Smooth muscle cell (in vitro differentiated cells): ENCODE data around the gene TH. TPM values are rescaled to one million over a fixed set of nuclear protein-coding genes. Genes with fewer than 3 reads are reported as not detected.

Experiments used
- DNase-seq: peaks from one replicate; lab custom pipeline; 2025; ENCODE audit not compliant: unreplicated experiment; lab: John Stamatoyannopoulos, UW
- H2AFZ ChIP-seq: fragments of 200-600 bp; sonication (generic); 2 replicates; pipeline ENCODE4 v1.6.0; 2016; ENCODE audit warnings: antibody characterized with exemption, low read depth, mild to moderate bottlenecking
- H3F3A ChIP-seq: fragments of 200-600 bp; sonication (generic); 2 replicates; pipeline ENCODE4 v1.6.0; 2017; ENCODE audit warnings: antibody characterized with exemption, low read depth
- H3K27ac ChIP-seq: fragments of 200-600 bp; sonication (generic); 2 replicates; pipeline ENCODE4 v1.5.1; 2016; ENCODE audit warnings: low read depth, mild to moderate bottlenecking
- H3K27me3 ChIP-seq: fragments of 200-600 bp; sonication (generic); 2 replicates; pipeline ENCODE4 v1.6.1; 2016; ENCODE audit warnings: low read depth, mild to moderate bottlenecking
- H3K36me3 ChIP-seq: fragments of 200-600 bp; sonication (generic); 2 replicates; pipeline ENCODE4 v1.5.1; 2016; ENCODE audit warnings: low read depth
- H3K4me1 ChIP-seq: fragments of 200-600 bp; sonication (generic); 2 replicates; pipeline ENCODE4 v1.5.1; 2016; ENCODE audit warnings: low read depth
- H3K4me2 ChIP-seq: fragments of 200-600 bp; sonication (generic); 2 replicates; pipeline ENCODE4 v1.6.0; 2016; ENCODE audit warnings: mild to moderate bottlenecking
- H3K4me3 ChIP-seq: fragments of 200-600 bp; sonication (generic); 2 replicates; pipeline ENCODE4 v1.5.1; 2016; ENCODE audit warnings: mild to moderate bottlenecking
- H3K79me2 ChIP-seq: fragments of 200-600 bp; sonication (generic); 2 replicates; pipeline ENCODE4 v1.6.0; 2016; ENCODE audit warnings: low read depth, mild to moderate bottlenecking
- H3K9ac ChIP-seq: fragments of 200-600 bp; sonication (generic); 2 replicates; pipeline ENCODE4 v1.6.0; 2016; ENCODE audit warnings: low read depth
- H3K9me3 ChIP-seq: fragments of 200-600 bp; sonication (generic); replicated peaks from 2 replicates; pipeline ENCODE4 v1.5.1; 2016; ENCODE audit warnings: low read depth
- H4K20me1 ChIP-seq: fragments of 200-600 bp; sonication (generic); 2 replicates; pipeline ENCODE4 v1.6.0; 2016; ENCODE audit warnings: low read depth
- CTCF ChIP-seq: fragments of 200-600 bp; sonication (generic); IDR thresholded peaks from 2 replicates; pipeline ENCODE4 v1.5.1; 2017; ENCODE audit warnings: borderline replicate concordance, mild to moderate bottlenecking, antibody characterized with exemption; ENCODE audit not compliant: insufficient read depth, poor library complexity, severe bottlenecking
- WGBS: methylation state at CpG from one replicate; pipeline ENCODE4 v1.1.7; 2016; ENCODE audit warnings: low lambda C conversion rate; 5-methylcytosine and 5-hydroxymethylcytosine counted together
- polyA plus RNA-seq: library from polyadenylated mRNA; unstranded; fragments of >200 nt; fragmentation: Nextera tagmentation; extraction: Ambion mirVana; gene quantifications from 2 replicates; pipeline ENCODE4 v1.2.1, GENCODE V29; 2016
- total RNA-seq: library from RNA; depleted of rRNA; stranded (reverse); fragments of >200 nt; gene quantifications from 2 replicates; pipeline ENCODE4 v1.2.3, GENCODE V29; 2014

Gene TH
- total and polyA plus RNA-seq, 2 experiments from 2014 or later = not detected

GRCh38 chr11:2122907-2123627 is 48.5 kb downstream of the TH start:
- peaks cover 6% of the 10 kb centered on the region for H3F3A ChIP-seq
- 97% methylated on average over 11 of the region's 13 CpGs for WGBS
- H3K4me3 ChIP-seq = no peak overlapping the region
- no peak for TF ChIP-seq CTCF
- H3K4me2 ChIP-seq = peak overlapping the region; percentile 67
- no peak overlapping the region for H3K27ac ChIP-seq
- H3K9ac ChIP-seq = no peak overlapping the region
- H3K4me1 ChIP-seq = peaks cover 6% of the 10 kb centered on the region
- no peaks in the 10 kb centered on the region for H3K79me2 ChIP-seq
- no peaks in the 10 kb centered on the region for H3K36me3 ChIP-seq
- H2AFZ ChIP-seq = no peak overlapping the region
- no peaks in the 10 kb centered on the region for H3K9me3 ChIP-seq
- no peak for DNase-seq
- peaks cover 4% of the 10 kb centered on the region for H4K20me1 ChIP-seq
- no peaks in the 10 kb centered on the region for H3K27me3 ChIP-seq

- Histone ChIP-seq H3K27ac (no peak overlapping the region), H3K9me3 (no peaks in the 10 kb centered on the region), H3K9ac (no peak overlapping the region), H3K27me3 (no peaks in the 10 kb centered on the region), H2AFZ (no peak overlapping the region), H4K20me1 (no peaks in the 10 kb centered on the region), H3K4me2 (peak overlapping the region; percentile 67), H3K4me1 (peaks cover 6% of the 10 kb centered on the region), H3K79me2 (no peaks in the 10 kb centered on the region), H3F3A (no peaks in the 10 kb centered on the region), H3K4me3 (no peak overlapping the region), H3K36me3 (no peaks in the 10 kb centered on the region)
- TF ChIP-seq CTCF = no peak
- WGBS = 34% methylated on average over 18 of the region's 19 CpGs
- no peak for DNase-seq
Observed at GRCh38 chr11:2122222-2122906, 49.3 kb downstream of the TH start.

- no peak for DNase-seq
- Histone ChIP-seq H3K4me3 (no peak overlapping the region), H3K4me1 (peaks cover 6% of the 10 kb centered on the region), H3K27ac (no peak overlapping the region), H3K9me3 (no peaks in the 10 kb centered on the region), H3K79me2 (no peaks in the 10 kb centered on the region), H3K27me3 (no peaks in the 10 kb centered on the region), H3F3A (no peaks in the 10 kb centered on the region), H2AFZ (no peak overlapping the region), H3K9ac (no peak overlapping the region), H3K4me2 (peak overlapping the region; percentile 67), H4K20me1 (no peaks in the 10 kb centered on the region), H3K36me3 (no peaks in the 10 kb centered on the region)
- TF ChIP-seq CTCF = no peak
- WGBS = 92% methylated on average over 21 of the region's 21 CpGs
Observed at GRCh38 chr11:2121227-2122130, 50.1 kb downstream of the TH start.
